ENCODE results near the gene HSD11B2.

- TF ChIP-seq POLR2AphosphoS5 (IDR thresholded peaks at IDR 0.05; ENCODE audit: low read depth, low read length) (no peak), TAF1 (IDR thresholded peaks at IDR 0.05; ENCODE audit: borderline replicate concordance, insufficient read depth, low read length) (no peak), SIN3A (IDR thresholded peaks at IDR 0.05; ENCODE audit: borderline replicate concordance, insufficient read depth, low read length) (no peak)
Measured at GRCh38 chr16:67393788-67394154, 37.1 kb upstream of the HSD11B2 start.

All from PFSK-1 (cell line).